Cardiac septum (tissue), 1 donor: ENCODE results near the gene RSAD1. TPM values are rescaled to one million over a fixed set of nuclear protein-coding genes. Genes with fewer than 3 reads are reported as not detected.

ENCODE experiments used
- DNase-seq: peaks from one replicate; pipeline ENCODE4 v3.0.0-alpha.2; 2020; ENCODE audit warnings: low spot score
- intact Hi-C: fragments of 100-400 bp; cut with DNase I; formaldehyde crosslinking; loops from one replicate; pipeline ENCODE4 v1.14.0; 2022
- total RNA-seq: library from RNA; stranded (reverse); fragmentation: NEBNext Ultra II Directional; extraction: Animal tissue kit (Norgen Biotek cat#: 25700); gene quantifications from one replicate; pipeline ENCODE4 v1.2.1, GENCODE V29; 2021
- donor health status: DM: no; HTN: no; CAD: no.

The RSAD1 gene
- total RNA-seq, 1 donor from 2014 or later, result 35.4 TPM

- intact Hi-C loops, result no loop called here
- no peak for DNase-seq
These were observed 24.8 kb upstream of the RSAD1 start for GRCh38 chr17:50453901-50454300.

GRCh38 chr17:50457621-50458020, 21.0 kb upstream of the RSAD1 start:
- no peak for DNase-seq
- intact Hi-C loops, result no loop called here

- intact Hi-C loops, result no loop called here
- DNase-seq, result no peak
These were observed 20.4 kb upstream of the RSAD1 start for GRCh38 chr17:50458270-50458669.

GRCh38 chr17:50458701-50459676, 19.7 kb upstream of the RSAD1 start:
- no peak for DNase-seq
- intact Hi-C loops, result no loop called here

GRCh38 chr17:50459756-50460155, 18.9 kb upstream of the RSAD1 start:
- DNase-seq, result no peak
- intact Hi-C loops, result no loop called here

GRCh38 chr17:50460831-50461526, 17.7 kb upstream of the RSAD1 start:
- DNase-seq, result no peak
- intact Hi-C loops, result no loop called here

GRCh38 chr17:50461550-50462132, 17.0 kb upstream of the RSAD1 start:
- no peak for DNase-seq
- intact Hi-C loops, result no loop called here

- no peak for DNase-seq
- intact Hi-C loops, result no loop called here
These were observed 16.2 kb upstream of the RSAD1 start for GRCh38 chr17:50462446-50462845.

- intact Hi-C loops, result no loop called here
- no peak for DNase-seq
These were observed 14.5 kb upstream of the RSAD1 start for GRCh38 chr17:50464121-50464520.

- intact Hi-C loops, result no loop called here
- no peak for DNase-seq
These were observed 13.9 kb upstream of the RSAD1 start for GRCh38 chr17:50464736-50465135.

- no peak for DNase-seq
- intact Hi-C loops, result no loop called here
These were observed 13.5 kb upstream of the RSAD1 start for GRCh38 chr17:50465171-50465570.

- intact Hi-C loops, result no loop called here
- DNase-seq, result no peak
These were observed 13.0 kb upstream of the RSAD1 start for GRCh38 chr17:50465635-50466034.

GRCh38 chr17:50466371-50467113, 12.1 kb upstream of the RSAD1 start:
- intact Hi-C loops, result no loop called here
- no peak for DNase-seq

- DNase-seq, result no peak
- intact Hi-C loops, result no loop called here
These were observed 11.4 kb upstream of the RSAD1 start for GRCh38 chr17:50467114-50467854.

- intact Hi-C loops, result no loop called here
- DNase-seq, result no peak
These were observed 10.8 kb upstream of the RSAD1 start for GRCh38 chr17:50467855-50468303.

GRCh38 chr17:50468304-50469207, 10.1 kb upstream of the RSAD1 start, which contains the start of gene CHAD:
TSS of gene CHAD (minus strand) at chr17:50468880. CDS start at chr17:50468813, 67 bp downstream.
- no peak for DNase-seq
- intact Hi-C loops, result no loop called here

GRCh38 chr17:50469208-50469605, 9.5 kb upstream of the RSAD1 start:
- DNase-seq, result no peak

More at GRCh38 chr17:50469208-50469605, 9.5 kb upstream of the RSAD1 start:
- intact Hi-C loops, result no loop called here
